Amygdala (tissue), 56 donors: ENCODE data around the gene ULK1.

Experiments used
- DNase-seq, 56 donors: peaks; one replicate each; lab custom pipeline; 2025; lab: John Stamatoyannopoulos, UW

The ULK1 gene

GRCh38 chr12:131894313-131894860 is at the start of gene ULK1:
TSS of gene ULK1 (plus strand) at chr12:131894622. CDS start at chr12:131895002, 380 bp downstream.
- DNase-seq = peak; percentile 36 to 97 (median 89)

- DNase-seq = no peak
These were observed 49.8 kb upstream of the ULK1 start for GRCh38 chr12:131844656-131845055.

GRCh38 chr12:131845121-131845520 is 49.3 kb upstream of the ULK1 start:
- no peak for DNase-seq

GRCh38 chr12:131847456-131847855 is 47.0 kb upstream of the ULK1 start:
- DNase-seq = no peak

GRCh38 chr12:131848753-131849152 is 45.7 kb upstream of the ULK1 start:
- no peak for DNase-seq

GRCh38 chr12:131849700-131850553 is 44.5 kb upstream of the ULK1 start:
- no peak for DNase-seq

GRCh38 chr12:131850856-131851559 is 43.4 kb upstream of the ULK1 start:
- peak in 6 of 56 donors; percentile 13 to 53 (median 36) for DNase-seq

GRCh38 chr12:131851741-131852550 is 42.5 kb upstream of the ULK1 start:
- DNase-seq = no peak

- DNase-seq = no peak
These were observed 41.7 kb upstream of the ULK1 start for GRCh38 chr12:131852551-131853299.

GRCh38 chr12:131853832-131854797 is 40.3 kb upstream of the ULK1 start:
- DNase-seq = no peak

GRCh38 chr12:131854861-131855476 is 39.5 kb upstream of the ULK1 start:
- DNase-seq = no peak

GRCh38 chr12:131855521-131856142 is 38.8 kb upstream of the ULK1 start:
- DNase-seq = no peak

GRCh38 chr12:131856366-131857097 is 37.9 kb upstream of the ULK1 start:
- DNase-seq = no peak

- no peak for DNase-seq
These were observed 36.2 kb upstream of the ULK1 start for GRCh38 chr12:131857908-131858850.

- no peak for DNase-seq
These were observed 33.8 kb upstream of the ULK1 start for GRCh38 chr12:131860472-131861260.
